HepG2 (cell line): ENCODE data around the gene MIPEP. TPM values are rescaled to one million over a fixed set of nuclear protein-coding genes. Genes with fewer than 3 reads are reported as not detected.

Source experiments
- ATAC-seq: fragments of 200-7000 bp; cut with Tn5 transposase; 3 replicates; pipeline ENCODE4 v1.9.1; 2020; ENCODE audit warnings: mild to moderate bottlenecking, moderate library complexity
- BruUV-seq: library from RNA; stranded (reverse); fragments of 400-500 nt; replicated peaks from 2 replicates; lab custom pipeline; 2021; lab: Mats Ljungman, UMichigan
- CTCF ChIA-PET: fragments of 300-600 bp; formaldehyde crosslinking; extraction: SDS; loops from one replicate; lab custom pipeline; 2021; ENCODE audit warnings: low total read pairs, inconsistent platforms, low intra/inter-chr PET ratio; lab: Yijun Ruan, JAX
- POLR2A ChIA-PET: fragments of 350-600 bp; sonication (Branson Sonifier 250); formaldehyde crosslinking; loops from one replicate; lab custom pipeline; 2020; ENCODE audit warnings: antibody characterized with exemption, inconsistent platforms; lab: Yijun Ruan, JAX
- DNase-seq: peaks from one replicate; pipeline ENCODE4 v3.0.0-alpha.2; 2015; ENCODE audit warnings: low spot score
- FAIRE-seq: peaks from 3 replicates; lab custom pipeline; 2011; peaks lifted over from hg19 to GRCh38; lab: Jason Lieb, UNC
- H2AFZ ChIP-seq: one replicate; pipeline ENCODE4 v1.6.1; 2011; ENCODE audit warnings: low read length, inconsistent platforms
- H3K27ac ChIP-seq: fragments of 300-600 bp; 3 replicates; pipeline ENCODE4 v1.8.0; 2011; ENCODE audit warnings: mixed run types, mild to moderate bottlenecking, mixed read lengths, low read length, inconsistent platforms; ENCODE audit not compliant: insufficient read depth; ENCODE audit errors: extremely low read length
- H3K27me3 ChIP-seq, 2 experiments: fragments of 200-600 bp in 1 of 2; 2 replicates in 1 of 2; 3 replicates in 1 of 2; pipeline versions ENCODE4 v1.6.0 to v1.8.0; 2011; ENCODE audit warnings: low read length in 2 of 2, mild to moderate bottlenecking in 2 of 2, moderate library complexity in 2 of 2, inconsistent platforms in 1 of 2; ENCODE audit not compliant: insufficient read depth in 2 of 2, control insufficient read depth in 1 of 2
- H3K36me3 ChIP-seq, 2 experiments: fragments of 200-600 bp in 1 of 2; replicated peaks in 1 of 2; 2 replicates in 1 of 2; 3 replicates in 1 of 2; pipeline versions ENCODE4 v1.5.1 to v1.8.0; 2011; ENCODE audit warnings: low read length in 2 of 2, inconsistent platforms in 1 of 2; ENCODE audit not compliant: insufficient read depth in 2 of 2, control insufficient read depth in 1 of 2
- H3K4me1 ChIP-seq: 2 replicates; pipeline ENCODE4 v1.5.1; 2012; ENCODE audit warnings: low read length, inconsistent platforms; ENCODE audit not compliant: insufficient read depth
- H3K4me2 ChIP-seq: 2 replicates; pipeline ENCODE4 v1.6.0; 2011; ENCODE audit warnings: low read depth, low read length, inconsistent platforms
- H3K4me3 ChIP-seq, 3 experiments: fragments of 200-600 bp in 1 of 3; sonication (generic), shearing (Covaris generic) in 1 of 3; replicated peaks in 1 of 3; 2 replicates each; pipeline ENCODE4 v1.5.1; 2011 to 2016; ENCODE audit warnings: low read length in 3 of 3, inconsistent platforms in 2 of 3, low read depth in 2 of 3, mild to moderate bottlenecking in 2 of 3, control low read depth in 1 of 3, mixed read lengths in 1 of 3; ENCODE audit not compliant: insufficient read depth in 1 of 3
- H3K79me2 ChIP-seq: one replicate; pipeline ENCODE4 v1.6.1; 2011; ENCODE audit warnings: low read length, inconsistent platforms; ENCODE audit not compliant: insufficient read depth
- H3K9ac ChIP-seq: 2 replicates; pipeline ENCODE4 v1.6.0; 2011; ENCODE audit warnings: mild to moderate bottlenecking, low read depth, low read length, inconsistent platforms; ENCODE audit not compliant: insufficient read depth
- H3K9me3 ChIP-seq: 2 replicates; pipeline ENCODE4 v1.5.1; 2012; ENCODE audit warnings: mild to moderate bottlenecking, low read length
- H4K20me1 ChIP-seq: 2 replicates; pipeline ENCODE4 v1.6.0; 2011; ENCODE audit warnings: inconsistent platforms, mild to moderate bottlenecking, low read length, moderate library complexity; ENCODE audit not compliant: insufficient read depth
- FOXP1 ChIP-seq, 2 experiments: fragments of 450-650 bp in 1 of 2; IDR thresholded peaks; 2 replicates each; pipeline ENCODE4 v1.6.1; 2017 to 2018; ENCODE audit warnings: antibody characterized with exemption in 1 of 2
- HMGA1 ChIP-seq: sonication (generic); formaldehyde crosslinking; conservative IDR thresholded peaks from 2 replicates; pipeline ENCODE4 v1.4.0; 2020; ENCODE audit warnings: missing genetic modification reagents
- HOXA5 ChIP-seq: sonication (generic); formaldehyde crosslinking; IDR thresholded peaks from 2 replicates; pipeline ENCODE4 v1.4.0; 2020; ENCODE audit warnings: missing genetic modification reagents
- IKZF4 ChIP-seq: sonication (generic); formaldehyde crosslinking; IDR thresholded peaks from 2 replicates; pipeline ENCODE4 v1.5.1; 2020; ENCODE audit warnings: borderline replicate concordance, mild to moderate bottlenecking, low read depth, missing genetic modification reagents; ENCODE audit errors: not compliant biosample characterization
- MBNL3 ChIP-seq: fragments of 250-450 bp; sonication (Bioruptor Pico); conservative IDR thresholded peaks from 2 replicates; pipeline ENCODE4 v1.8.0; 2022; ENCODE audit warnings: mild to moderate bottlenecking, inconsistent platforms
- SALL1 ChIP-seq: sonication (generic); formaldehyde crosslinking; IDR thresholded peaks from 2 replicates; pipeline ENCODE4 v1.8.0; 2022; ENCODE audit warnings: mild to moderate bottlenecking, missing genetic modification reagents
- SALL2 ChIP-seq: sonication (generic); formaldehyde crosslinking; IDR thresholded peaks from 2 replicates; pipeline ENCODE4 v1.8.1; 2023; ENCODE audit warnings: mild to moderate bottlenecking, missing genetic modification reagents, inconsistent platforms
- ZBTB21 ChIP-seq: sonication (generic); formaldehyde crosslinking; IDR thresholded peaks from 2 replicates; pipeline ENCODE4 v1.4.0; 2020; ENCODE audit warnings: missing genetic modification reagents
- ZFYVE20 ChIP-seq: sonication (generic); formaldehyde crosslinking; IDR thresholded peaks from 2 replicates; pipeline ENCODE4 v1.8.0; 2023; ENCODE audit warnings: low read depth, mild to moderate bottlenecking, moderate library complexity, missing genetic modification reagents, borderline replicate concordance
- ZKSCAN8 ChIP-seq: IDR thresholded peaks from 2 replicates; pipeline ENCODE4 v1.6.1; 2016; ENCODE audit warnings: borderline replicate concordance, missing genetic modification reagents, missing compliant biosample characterization
- ZNF431 ChIP-seq: sonication (generic); formaldehyde crosslinking; IDR thresholded peaks from 2 replicates; pipeline ENCODE4 v1.9.0; 2022; ENCODE audit warnings: missing genetic modification reagents, low read depth, mild to moderate bottlenecking, borderline replicate concordance
- ZNF460 ChIP-seq: sonication (generic); formaldehyde crosslinking; IDR thresholded peaks from 2 replicates; pipeline ENCODE4 v1.5.1; 2020; ENCODE audit warnings: missing genetic modification reagents, mild to moderate bottlenecking, borderline replicate concordance
- ZNF549 ChIP-seq: sonication (generic); formaldehyde crosslinking; IDR thresholded peaks from 2 replicates; pipeline ENCODE4 v1.5.0; 2020; ENCODE audit warnings: missing genetic modification reagents
- ZNF619 ChIP-seq: sonication (generic); formaldehyde crosslinking; IDR thresholded peaks from 2 replicates; pipeline ENCODE4 v1.4.0; 2020; ENCODE audit warnings: mild to moderate bottlenecking, missing genetic modification reagents
- ZNF629 ChIP-seq: sonication (generic); formaldehyde crosslinking; conservative IDR thresholded peaks from 2 replicates; pipeline ENCODE4 v1.5.0; 2020; ENCODE audit warnings: missing genetic modification reagents
- ZNF777 ChIP-seq: sonication (generic); formaldehyde crosslinking; IDR thresholded peaks from 2 replicates; pipeline ENCODE4 v1.4.0; 2020; ENCODE audit warnings: missing genetic modification reagents
- WGBS: methylation state at CpG from one replicate; pipeline ENCODE4 v1.1.6; 2017; ENCODE audit warnings: low lambda C conversion rate; 5-methylcytosine and 5-hydroxymethylcytosine counted together
- in situ Hi-C: cut with HindIII; loops from 2 replicates; pipeline ENCODE4 v1.10.0; 2017; ENCODE audit warnings: low pct_unique_long_range_greater_than_20kb; ENCODE audit not compliant: extremely low pct_ligation_motif_present
- intact Hi-C: fragments of 100-400 bp; cut with micrococcal nuclease; formaldehyde crosslinking; loops from one replicate; pipeline ENCODE4 v1.10.0; 2022; ENCODE audit not compliant: unreplicated experiment
- polyA plus RNA-seq, 8 experiments: library from polyadenylated mRNA; depleted of rRNA in 3 of 8; stranded (reverse) in 7 of 8; unstranded in 1 of 8; fragments of >200 nt; fragmentation: Illumina TruSeq in 4 of 8; extraction: Trizol in 4 of 8; gene quantifications; 2 replicates each; pipeline versions ENCODE4 v1.2.1 to v1.2.3, GENCODE V29; 2011 to 2016; ENCODE audit warnings: low read depth in 4 of 8, missing spikeins in 1 of 8, mixed read lengths in 1 of 8; ENCODE audit not compliant: insufficient read depth in 1 of 8
- total RNA-seq, 5 experiments: library from RNA; depleted of rRNA; stranded (reverse); fragments of >200 nt; fragmentation: Illumina TruSeq; extraction: Trizol; gene quantifications; 2 replicates each; pipeline ENCODE4 v1.2.3, GENCODE V29; 2016; ENCODE audit warnings: low read depth in 1 of 5
- TF ChIP-seq, protein P1 (sequence below): sonication (generic); formaldehyde crosslinking; conservative IDR thresholded peaks from 2 replicates; pipeline ENCODE4 v1.4.0; 2020; ENCODE audit warnings: mild to moderate bottlenecking, missing genetic modification reagents, moderate library complexity
- TF ChIP-seq, protein P2 (sequence below): fragments of 450-650 bp; IDR thresholded peaks from 2 replicates; pipeline ENCODE4 v1.6.1; 2017
- TF ChIP-seq, protein P3 (sequence below): sonication (generic); formaldehyde crosslinking; IDR thresholded peaks from 2 replicates; pipeline ENCODE4 v1.5.0; 2020; ENCODE audit warnings: missing genetic modification reagents, mild to moderate bottlenecking, borderline replicate concordance

The MIPEP gene
- total and polyA plus RNA-seq, 2 of the 13 experiments (the other 11 are each of a cell fraction or from before 2014, with no cell fraction given): 9.3 to 24.1 TPM

DNA sequence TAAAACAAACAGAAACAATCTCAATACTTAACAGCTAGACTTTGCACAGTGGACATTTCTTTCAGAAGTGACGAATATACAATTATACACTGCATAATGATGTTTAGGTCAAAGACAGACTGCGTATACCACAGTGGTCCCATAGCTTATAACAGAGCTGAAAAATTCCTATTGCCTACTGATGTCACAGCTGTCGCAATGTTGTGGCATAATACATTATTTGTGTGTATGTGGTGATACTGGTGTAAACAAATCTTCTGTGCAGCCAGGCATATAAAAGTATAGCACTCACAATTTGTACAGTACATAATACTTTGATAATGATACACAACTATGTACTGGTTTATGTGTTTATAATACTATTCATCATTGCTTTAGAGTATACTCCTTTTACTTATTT lies 202.3 kb downstream of the MIPEP start:
- H3K36me3 ChIP-seq: no peaks in the 10 kb centered on the region
- peaks cover 20% of the 10 kb centered on the region for H3K9me3 ChIP-seq
- intact Hi-C loops: no loop called here
- H3K4me1 ChIP-seq: peaks cover 26% of the 10 kb centered on the region
- H3K27ac ChIP-seq: no peak overlapping the region
- 77% methylated on average over 3 of the region's 3 CpGs for WGBS
- in situ Hi-C loops: no loop called here
- no peak overlapping the region for H2AFZ ChIP-seq
- ATAC-seq: no peak
- no peaks in the 10 kb centered on the region for H3K79me2 ChIP-seq
- no peak overlapping the region for H3K4me2 ChIP-seq
- CTCF ChIA-PET: no interaction called here
- no peaks in the 10 kb centered on the region for H3K27me3 ChIP-seq
- no peaks in the 10 kb centered on the region for H4K20me1 ChIP-seq
- FAIRE-seq: no peak
- DNase-seq: no peak
- POLR2A ChIA-PET: no interaction called here
- TF ChIP-seq ZNF629 (no peak), HMGA1 (CRISPR knock-in tag) (no peak), ZNF431 (CRISPR knock-in tag) (no peak), ZFYVE20 (CRISPR knock-in tag) (no peak), HOXA5 (CRISPR knock-in tag) (no peak), ZNF549 (CRISPR knock-in tag) (no peak), ZNF460 (CRISPR knock-in tag) (no peak), IKZF4 (CRISPR knock-in tag) (no peak), MBNL3 (no peak), ZBTB21 (CRISPR knock-in tag) (no peak), SALL2 (no peak), FOXP1 (IDR thresholded peaks at IDR 0.05) (no peak), FOXP1 (CRISPR knock-in tag; IDR thresholded peaks at IDR 0.05) (no peak), SALL1 (CRISPR knock-in tag) (no peak), ZKSCAN8 (no peak), ZNF619 (no peak), ZNF777 (CRISPR knock-in tag) (no peak)
- TF ChIP-seq, protein P1, sequence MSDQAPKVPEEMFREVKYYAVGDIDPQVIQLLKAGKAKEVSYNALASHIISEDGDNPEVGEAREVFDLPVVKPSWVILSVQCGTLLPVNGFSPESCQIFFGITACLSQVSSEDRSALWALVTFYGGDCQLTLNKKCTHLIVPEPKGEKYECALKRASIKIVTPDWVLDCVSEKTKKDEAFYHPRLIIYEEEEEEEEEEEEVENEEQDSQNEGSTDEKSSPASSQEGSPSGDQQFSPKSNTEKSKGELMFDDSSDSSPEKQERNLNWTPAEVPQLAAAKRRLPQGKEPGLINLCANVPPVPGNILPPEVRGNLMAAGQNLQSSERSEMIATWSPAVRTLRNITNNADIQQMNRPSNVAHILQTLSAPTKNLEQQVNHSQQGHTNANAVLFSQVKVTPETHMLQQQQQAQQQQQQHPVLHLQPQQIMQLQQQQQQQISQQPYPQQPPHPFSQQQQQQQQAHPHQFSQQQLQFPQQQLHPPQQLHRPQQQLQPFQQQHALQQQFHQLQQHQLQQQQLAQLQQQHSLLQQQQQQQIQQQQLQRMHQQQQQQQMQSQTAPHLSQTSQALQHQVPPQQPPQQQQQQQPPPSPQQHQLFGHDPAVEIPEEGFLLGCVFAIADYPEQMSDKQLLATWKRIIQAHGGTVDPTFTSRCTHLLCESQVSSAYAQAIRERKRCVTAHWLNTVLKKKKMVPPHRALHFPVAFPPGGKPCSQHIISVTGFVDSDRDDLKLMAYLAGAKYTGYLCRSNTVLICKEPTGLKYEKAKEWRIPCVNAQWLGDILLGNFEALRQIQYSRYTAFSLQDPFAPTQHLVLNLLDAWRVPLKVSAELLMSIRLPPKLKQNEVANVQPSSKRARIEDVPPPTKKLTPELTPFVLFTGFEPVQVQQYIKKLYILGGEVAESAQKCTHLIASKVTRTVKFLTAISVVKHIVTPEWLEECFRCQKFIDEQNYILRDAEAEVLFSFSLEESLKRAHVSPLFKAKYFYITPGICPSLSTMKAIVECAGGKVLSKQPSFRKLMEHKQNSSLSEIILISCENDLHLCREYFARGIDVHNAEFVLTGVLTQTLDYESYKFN (CRISPR knock-in tag): no peak
- TF ChIP-seq, protein P2, sequence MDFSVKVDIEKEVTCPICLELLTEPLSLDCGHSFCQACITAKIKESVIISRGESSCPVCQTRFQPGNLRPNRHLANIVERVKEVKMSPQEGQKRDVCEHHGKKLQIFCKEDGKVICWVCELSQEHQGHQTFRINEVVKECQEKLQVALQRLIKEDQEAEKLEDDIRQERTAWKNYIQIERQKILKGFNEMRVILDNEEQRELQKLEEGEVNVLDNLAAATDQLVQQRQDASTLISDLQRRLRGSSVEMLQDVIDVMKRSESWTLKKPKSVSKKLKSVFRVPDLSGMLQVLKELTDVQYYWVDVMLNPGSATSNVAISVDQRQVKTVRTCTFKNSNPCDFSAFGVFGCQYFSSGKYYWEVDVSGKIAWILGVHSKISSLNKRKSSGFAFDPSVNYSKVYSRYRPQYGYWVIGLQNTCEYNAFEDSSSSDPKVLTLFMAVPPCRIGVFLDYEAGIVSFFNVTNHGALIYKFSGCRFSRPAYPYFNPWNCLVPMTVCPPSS: no peak
- TF ChIP-seq, protein P3, sequence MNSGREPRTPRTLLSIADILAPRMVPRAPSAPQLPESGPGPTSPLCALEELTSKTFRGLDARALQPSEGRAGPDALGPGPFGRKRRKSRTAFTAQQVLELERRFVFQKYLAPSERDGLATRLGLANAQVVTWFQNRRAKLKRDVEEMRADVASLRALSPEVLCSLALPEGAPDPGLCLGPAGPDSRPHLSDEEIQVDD (CRISPR knock-in tag): no peak
- no TSS peak for BruUV-seq
- H3K9ac ChIP-seq: no peak overlapping the region
- H3K4me3 ChIP-seq: no peak overlapping the region
